Fibroblast of villous mesenchyme (primary cell): ENCODE results near the gene PAX1. TPM values are rescaled to one million over a fixed set of nuclear protein-coding genes. Genes with fewer than 3 reads are reported as not detected.

Experiments used
- DNase-seq: peaks from one replicate; pipeline ENCODE4 v3.0.0-alpha.2; 2010; ENCODE audit warnings: low read depth
- H3K4me3 ChIP-seq: 2 replicates; pipeline ENCODE4 v1.5.1; 2011; ENCODE audit warnings: low read depth, mild to moderate bottlenecking, low read length
- total RNA-seq: library from RNA; depleted of rRNA; stranded (reverse); fragments of >200 nt; gene quantifications from 2 replicates; pipeline ENCODE4 v1.2.3, GENCODE V29; 2012
- TF ChIP-seq, protein P1 (sequence below): IDR thresholded peaks from 2 replicates; pipeline ENCODE4 v1.5.1; 2012; ENCODE audit warnings: low read depth, mild to moderate bottlenecking, low read length; ENCODE audit not compliant: insufficient read depth

The PAX1 gene
- total RNA-seq, 1 donor: not detected

DNA sequence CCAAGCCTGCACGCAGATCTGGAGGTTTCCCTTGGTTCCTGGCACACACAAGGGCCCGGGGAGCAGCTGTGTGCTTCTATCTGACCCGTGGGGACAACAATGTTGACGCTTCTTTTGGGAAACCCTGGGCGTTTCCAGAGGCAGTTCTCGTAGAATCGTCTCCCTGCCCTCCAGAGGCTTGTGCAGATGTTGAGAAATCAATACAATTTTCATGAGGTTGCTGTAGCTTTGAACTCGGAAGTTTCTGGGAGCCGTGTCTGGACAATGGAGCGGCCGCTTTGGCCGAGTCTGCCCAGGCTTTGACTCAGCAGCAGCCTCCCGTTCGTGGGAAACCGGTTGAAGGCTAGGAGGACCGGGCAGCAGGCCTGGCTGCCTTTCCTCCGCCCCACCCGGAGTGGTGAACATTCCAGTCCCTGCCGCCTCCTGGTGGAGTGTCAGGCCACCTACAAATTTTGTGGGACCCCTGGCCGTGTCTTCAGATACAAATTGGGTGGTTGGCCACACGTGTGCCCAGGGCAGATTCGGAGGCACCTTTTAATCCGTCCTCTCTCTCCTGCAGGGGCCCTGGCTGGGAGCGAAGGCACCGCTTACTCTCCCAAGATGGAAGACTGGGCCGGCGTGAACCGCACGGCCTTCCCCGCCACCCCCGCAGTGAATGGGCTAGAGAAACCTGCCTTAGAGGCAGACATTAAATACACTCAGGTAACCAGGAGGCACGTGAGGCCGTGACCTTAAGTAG is 2.7 kb downstream of the PAX1 start:
- no peak for DNase-seq
- H3K4me3 ChIP-seq: no peak overlapping the region
- TF ChIP-seq, protein P1, sequence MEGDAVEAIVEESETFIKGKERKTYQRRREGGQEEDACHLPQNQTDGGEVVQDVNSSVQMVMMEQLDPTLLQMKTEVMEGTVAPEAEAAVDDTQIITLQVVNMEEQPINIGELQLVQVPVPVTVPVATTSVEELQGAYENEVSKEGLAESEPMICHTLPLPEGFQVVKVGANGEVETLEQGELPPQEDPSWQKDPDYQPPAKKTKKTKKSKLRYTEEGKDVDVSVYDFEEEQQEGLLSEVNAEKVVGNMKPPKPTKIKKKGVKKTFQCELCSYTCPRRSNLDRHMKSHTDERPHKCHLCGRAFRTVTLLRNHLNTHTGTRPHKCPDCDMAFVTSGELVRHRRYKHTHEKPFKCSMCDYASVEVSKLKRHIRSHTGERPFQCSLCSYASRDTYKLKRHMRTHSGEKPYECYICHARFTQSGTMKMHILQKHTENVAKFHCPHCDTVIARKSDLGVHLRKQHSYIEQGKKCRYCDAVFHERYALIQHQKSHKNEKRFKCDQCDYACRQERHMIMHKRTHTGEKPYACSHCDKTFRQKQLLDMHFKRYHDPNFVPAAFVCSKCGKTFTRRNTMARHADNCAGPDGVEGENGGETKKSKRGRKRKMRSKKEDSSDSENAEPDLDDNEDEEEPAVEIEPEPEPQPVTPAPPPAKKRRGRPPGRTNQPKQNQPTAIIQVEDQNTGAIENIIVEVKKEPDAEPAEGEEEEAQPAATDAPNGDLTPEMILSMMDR: no peak

DNA sequence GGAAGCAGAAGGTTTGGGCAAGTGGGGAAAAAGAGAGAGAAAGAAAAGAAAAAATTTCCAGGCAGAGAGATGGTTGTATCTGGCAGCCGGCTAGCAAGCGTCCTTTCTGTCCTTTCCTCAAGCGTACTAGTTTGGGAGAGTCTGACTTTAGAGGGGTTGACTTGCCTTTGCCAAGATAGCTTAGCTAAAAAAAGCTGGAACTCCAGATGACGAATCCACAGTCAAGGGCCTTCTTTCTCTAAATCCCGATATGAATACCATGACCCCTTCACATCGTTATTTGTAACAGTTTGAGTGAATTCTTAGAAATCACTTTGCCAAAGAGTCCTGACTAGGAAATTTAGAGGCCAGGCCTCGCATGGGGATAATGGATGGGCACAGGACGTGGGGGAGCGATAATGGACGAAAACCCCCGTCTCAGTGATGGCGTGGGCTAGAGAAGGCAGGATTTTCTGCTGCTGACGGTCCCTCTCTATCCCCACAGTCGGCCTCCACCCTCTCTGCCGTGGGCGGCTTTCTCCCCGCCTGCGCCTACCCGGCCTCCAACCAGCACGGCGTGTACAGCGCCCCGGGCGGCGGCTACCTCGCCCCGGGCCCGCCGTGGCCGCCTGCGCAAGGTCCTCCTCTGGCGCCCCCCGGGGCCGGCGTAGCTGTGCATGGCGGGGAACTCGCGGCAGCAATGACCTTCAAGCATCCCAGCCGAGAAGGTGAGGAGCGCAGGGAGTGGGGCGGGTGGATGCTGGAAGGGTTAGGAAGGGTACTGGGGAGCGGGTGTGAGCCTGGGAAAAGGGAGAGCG is 3.5 kb downstream of the PAX1 start:
- TF ChIP-seq, protein P1: no peak
- no peak overlapping the region for H3K4me3 ChIP-seq
- no peak for DNase-seq

DNA sequence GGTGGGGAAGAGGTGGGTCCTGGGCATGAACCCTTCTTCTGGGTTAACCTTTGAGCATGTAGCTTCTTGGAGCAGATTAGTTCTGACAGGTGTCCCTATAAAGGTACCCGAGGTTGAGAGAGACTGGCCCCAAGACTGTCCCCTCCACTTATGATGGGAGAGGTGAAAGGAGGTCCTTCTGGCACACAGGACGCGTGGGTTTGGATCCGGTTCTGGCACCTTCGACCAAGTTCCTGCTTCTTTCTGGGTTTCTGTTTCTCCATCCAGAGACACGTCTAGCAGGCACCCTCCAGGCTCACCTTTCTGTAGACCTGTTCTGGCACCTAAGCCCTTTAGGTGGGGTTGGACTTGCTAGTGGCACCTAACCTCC is 4.1 kb downstream of the PAX1 start:
- H3K4me3 ChIP-seq: no peak overlapping the region
- no peak for DNase-seq
- TF ChIP-seq, protein P1: no peak

DNA sequence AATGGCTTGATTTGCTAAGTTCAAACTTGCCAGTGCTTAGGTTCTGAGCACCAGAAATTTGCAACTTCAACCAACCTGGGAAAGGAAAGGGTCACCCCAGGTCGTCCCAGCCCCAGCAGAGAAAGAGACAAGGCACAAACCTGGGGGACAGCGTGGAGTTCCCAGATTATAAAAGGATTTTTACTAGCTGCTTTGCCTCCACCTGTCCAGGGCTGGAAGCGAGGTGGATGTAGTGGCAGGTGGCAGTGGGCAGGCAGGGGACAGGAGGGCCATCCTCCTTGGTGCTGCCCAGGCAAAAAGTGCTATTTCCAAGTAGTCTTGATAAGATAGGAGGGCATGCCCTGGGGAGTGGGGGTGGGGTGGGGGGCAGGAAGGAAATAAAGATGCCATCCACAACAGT is 4.9 kb downstream of the PAX1 start:
- H3K4me3 ChIP-seq: no peak overlapping the region
- DNase-seq: no peak
- TF ChIP-seq, protein P1: no peak

DNA sequence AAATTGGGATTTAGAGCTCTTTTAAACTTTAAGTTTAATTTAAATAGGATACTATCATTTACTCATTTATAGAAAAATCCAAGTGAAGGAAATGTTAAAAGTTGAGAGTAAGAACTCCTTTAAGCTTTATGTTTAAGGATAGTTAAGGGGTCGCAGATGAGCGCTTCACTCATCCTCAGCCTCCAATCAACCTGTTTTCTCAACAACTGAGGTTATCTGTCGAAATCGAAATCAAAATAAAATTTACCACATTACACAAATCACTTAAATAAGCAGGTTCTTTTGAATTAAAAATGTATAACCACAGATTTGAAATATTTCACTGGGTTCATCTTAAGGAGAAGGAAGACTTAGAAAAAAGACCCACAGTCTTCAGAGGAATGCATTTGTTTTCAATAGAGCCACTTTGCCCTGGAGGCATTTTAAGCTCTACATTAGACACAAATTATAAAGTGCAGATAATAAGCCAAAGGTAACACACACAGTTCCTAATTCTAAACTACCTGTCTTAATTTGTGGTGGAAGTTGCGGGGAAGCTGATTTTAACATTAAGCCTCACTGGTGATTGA is 5.5 kb downstream of the PAX1 start:
- TF ChIP-seq, protein P1: no peak
- no peak for DNase-seq
- no peak overlapping the region for H3K4me3 ChIP-seq

DNA sequence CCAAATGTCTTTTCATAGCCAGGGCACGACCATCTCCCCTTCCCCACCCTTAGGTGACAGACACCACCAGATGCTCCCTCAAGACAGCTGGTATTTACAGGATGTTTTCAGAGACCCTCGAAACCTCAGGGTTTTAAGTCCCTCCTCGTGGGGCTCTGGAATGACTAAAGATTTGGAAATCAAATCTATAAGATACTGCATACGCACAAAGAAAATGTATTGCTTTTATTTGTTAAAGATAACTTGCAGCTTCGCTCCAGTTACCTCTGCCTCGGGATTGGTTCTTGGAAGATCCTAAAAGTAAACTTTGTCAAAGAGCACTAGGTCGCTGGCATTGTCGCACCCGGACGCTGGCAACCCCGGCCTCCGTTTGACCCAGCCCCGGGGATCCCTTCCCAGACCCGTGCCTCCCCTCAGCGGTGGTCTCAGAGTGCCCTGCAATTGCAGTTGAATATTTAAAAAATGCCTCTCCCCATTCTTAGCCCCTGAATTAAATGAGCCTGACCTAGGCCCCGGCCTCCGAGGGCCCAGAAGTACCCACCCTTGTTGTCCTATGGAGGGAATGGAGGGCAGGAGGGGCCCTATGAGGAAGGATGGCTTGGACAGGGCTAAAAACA is 7.1 kb downstream of the PAX1 start:
- no peak overlapping the region for H3K4me3 ChIP-seq
- DNase-seq: no peak
- TF ChIP-seq, protein P1: no peak
